Measurements from ENCODE around the gene HTRA3.

The HTRA3 gene

DNA sequence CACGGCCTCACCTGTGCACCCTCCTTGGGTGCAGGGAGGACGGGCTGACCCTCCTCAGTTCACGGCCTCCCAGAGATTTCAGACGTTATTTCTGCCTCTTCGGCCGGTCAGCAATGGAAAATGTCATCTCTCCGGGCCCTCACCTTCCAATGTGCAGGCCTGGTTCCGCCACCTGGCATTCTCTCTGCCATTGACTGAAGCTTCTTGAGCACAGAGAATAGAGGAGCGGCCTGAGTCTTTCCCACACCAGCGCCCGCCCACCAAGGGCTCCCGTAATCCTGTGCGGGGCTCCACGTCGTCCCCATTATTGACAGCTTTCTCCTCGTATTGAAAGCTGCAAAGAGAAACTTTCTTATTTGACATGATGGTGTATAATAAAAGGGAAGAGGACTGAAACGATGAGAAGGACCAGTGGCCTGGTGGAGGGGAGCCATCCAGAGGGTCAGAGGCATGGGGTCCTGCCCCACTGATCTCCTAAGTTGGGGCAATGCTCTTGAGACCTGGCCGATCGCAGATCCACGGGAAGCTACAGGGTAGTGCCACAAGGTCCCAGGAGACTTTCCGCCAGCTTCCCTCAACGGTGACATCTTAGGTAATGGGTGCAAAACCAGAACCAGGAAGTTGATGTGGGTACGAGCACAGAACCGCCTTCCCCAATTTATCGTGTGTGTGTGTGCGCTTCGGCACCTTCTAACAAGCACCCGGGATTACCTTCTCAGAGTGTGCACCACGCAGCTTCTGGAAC lies 20.6 kb downstream of the HTRA3 start:
- Histone ChIP-seq H3K4me1 (ENCODE audit: low read length) (peaks cover 5% of the 10 kb centered on the region; the same call in 1 of the 2 replicates), H3K9me3 (ENCODE audit: insufficient read depth, low read length) (no peaks in the 10 kb centered on the region), H4K20me1 (ENCODE audit: insufficient read depth, low read length) (no peaks in the 10 kb centered on the region), H3K27me3 (ENCODE audit: low read depth, low read length) (no peaks in the 10 kb centered on the region), H3K79me2 (ENCODE audit: low read length) (no peaks in the 10 kb centered on the region), H3K9ac (ENCODE audit: low read length) (no peak overlapping the region), H3K36me3 (replicated peaks; ENCODE audit: low read depth, low read length) (no peaks in the 10 kb centered on the region), H2AFZ (ENCODE audit: low read depth, low read length) (peak overlapping the region; percentile 65; the same call in 1 of the 2 replicates), H3K27ac (ENCODE audit: low read length) (no peak overlapping the region), H3K4me3 (ENCODE audit: low read length) (peak overlapping the region; percentile 42), H3K4me2 (ENCODE audit: low read length) (peak overlapping the region; percentile 62)
- TF ChIP-seq, protein P1, sequence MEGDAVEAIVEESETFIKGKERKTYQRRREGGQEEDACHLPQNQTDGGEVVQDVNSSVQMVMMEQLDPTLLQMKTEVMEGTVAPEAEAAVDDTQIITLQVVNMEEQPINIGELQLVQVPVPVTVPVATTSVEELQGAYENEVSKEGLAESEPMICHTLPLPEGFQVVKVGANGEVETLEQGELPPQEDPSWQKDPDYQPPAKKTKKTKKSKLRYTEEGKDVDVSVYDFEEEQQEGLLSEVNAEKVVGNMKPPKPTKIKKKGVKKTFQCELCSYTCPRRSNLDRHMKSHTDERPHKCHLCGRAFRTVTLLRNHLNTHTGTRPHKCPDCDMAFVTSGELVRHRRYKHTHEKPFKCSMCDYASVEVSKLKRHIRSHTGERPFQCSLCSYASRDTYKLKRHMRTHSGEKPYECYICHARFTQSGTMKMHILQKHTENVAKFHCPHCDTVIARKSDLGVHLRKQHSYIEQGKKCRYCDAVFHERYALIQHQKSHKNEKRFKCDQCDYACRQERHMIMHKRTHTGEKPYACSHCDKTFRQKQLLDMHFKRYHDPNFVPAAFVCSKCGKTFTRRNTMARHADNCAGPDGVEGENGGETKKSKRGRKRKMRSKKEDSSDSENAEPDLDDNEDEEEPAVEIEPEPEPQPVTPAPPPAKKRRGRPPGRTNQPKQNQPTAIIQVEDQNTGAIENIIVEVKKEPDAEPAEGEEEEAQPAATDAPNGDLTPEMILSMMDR (IDR thresholded peaks at IDR 0.05; ENCODE audit: low read depth, low read length) = no peak
- no peak for TF ChIP-seq EZH2phosphoT487 (IDR thresholded peaks at IDR 0.05; ENCODE audit: low read depth)

DNA sequence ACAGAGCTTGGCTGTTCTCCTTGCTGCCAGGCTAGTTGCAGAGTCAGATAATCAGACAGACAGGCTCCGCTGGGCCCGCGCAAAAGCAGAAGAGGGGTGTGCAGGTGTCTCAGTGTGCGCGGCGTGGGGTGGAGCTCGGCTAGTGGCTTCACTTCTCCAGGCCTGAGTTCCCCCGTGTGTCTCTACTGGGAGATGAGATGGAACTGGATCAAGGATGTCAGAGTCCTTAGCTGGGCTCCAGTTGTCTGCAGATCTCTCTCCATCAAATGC lies 21.1 kb downstream of the HTRA3 start:
- H3K79me2 ChIP-seq (ENCODE audit: low read length) = no peaks in the 10 kb centered on the region
- H3K36me3 ChIP-seq (replicated peaks; ENCODE audit: low read depth, low read length) = no peaks in the 10 kb centered on the region
- H3K9ac ChIP-seq (ENCODE audit: low read length) = no peak overlapping the region
- H2AFZ ChIP-seq (ENCODE audit: low read depth, low read length) = peak overlapping the region; percentile 65; the same call in 1 of the 2 replicates
- H3K4me2 ChIP-seq (ENCODE audit: low read length) = peak overlapping the region; percentile 62
- TF ChIP-seq, protein P1 (IDR thresholded peaks at IDR 0.05; ENCODE audit: low read depth, low read length) = no peak
- no peak for TF ChIP-seq EZH2phosphoT487 (IDR thresholded peaks at IDR 0.05; ENCODE audit: low read depth)
- H3K4me1 ChIP-seq (ENCODE audit: low read length) = peaks cover 5% of the 10 kb centered on the region; the same call in 1 of the 2 replicates
- no peak overlapping the region for H3K27ac ChIP-seq (ENCODE audit: low read length)
- no peaks in the 10 kb centered on the region for H3K9me3 ChIP-seq (ENCODE audit: insufficient read depth, low read length)
- H3K27me3 ChIP-seq (ENCODE audit: low read depth, low read length) = no peaks in the 10 kb centered on the region
- H3K4me3 ChIP-seq (ENCODE audit: low read length) = peak overlapping the region; percentile 42
- no peaks in the 10 kb centered on the region for H4K20me1 ChIP-seq (ENCODE audit: insufficient read depth, low read length)

DNA sequence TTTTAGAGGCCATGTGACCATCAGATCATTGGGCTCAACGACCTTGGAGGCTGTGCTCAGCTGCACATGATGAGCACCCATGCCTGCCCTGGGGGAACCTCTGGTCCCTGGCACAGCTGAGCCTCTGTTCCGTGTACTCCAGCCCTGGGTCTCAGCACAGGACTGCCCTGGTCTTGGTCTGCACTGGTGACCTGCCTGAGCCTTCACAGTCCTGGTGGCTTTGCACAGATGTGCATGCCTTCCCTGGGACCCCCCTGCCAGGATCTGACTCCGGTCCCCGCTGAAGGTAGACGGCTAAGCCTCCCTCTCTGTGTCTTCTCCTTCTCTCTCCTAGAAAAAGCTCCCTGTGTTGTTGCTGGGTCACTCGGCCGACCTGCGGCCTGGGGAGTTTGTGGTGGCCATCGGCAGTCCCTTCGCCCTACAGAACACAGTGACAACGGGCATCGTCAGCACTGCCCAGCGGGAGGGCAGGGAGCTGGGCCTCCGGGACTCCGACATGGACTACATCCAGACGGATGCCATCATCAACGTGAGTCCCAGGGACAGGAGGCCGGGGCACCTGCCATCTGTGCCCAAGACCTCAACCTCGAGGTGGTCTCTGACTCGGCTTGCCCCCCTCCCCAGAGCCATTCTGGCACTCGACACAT lies 21.6 kb downstream of the HTRA3 start:
- Histone ChIP-seq H2AFZ (ENCODE audit: low read depth, low read length) (no peak overlapping the region), H3K27ac (ENCODE audit: low read length) (no peak overlapping the region), H4K20me1 (ENCODE audit: insufficient read depth, low read length) (no peaks in the 10 kb centered on the region), H3K4me2 (ENCODE audit: low read length) (peak overlapping the region; percentile 62), H3K79me2 (ENCODE audit: low read length) (no peaks in the 10 kb centered on the region), H3K27me3 (ENCODE audit: low read depth, low read length) (no peaks in the 10 kb centered on the region), H3K4me1 (ENCODE audit: low read length) (peaks cover 5% of the 10 kb centered on the region; the same call in 1 of the 2 replicates), H3K9ac (ENCODE audit: low read length) (no peak overlapping the region), H3K9me3 (ENCODE audit: insufficient read depth, low read length) (no peaks in the 10 kb centered on the region), H3K36me3 (replicated peaks; ENCODE audit: low read depth, low read length) (no peaks in the 10 kb centered on the region), H3K4me3 (ENCODE audit: low read length) (no peak overlapping the region)
- no peak for TF ChIP-seq EZH2phosphoT487 (IDR thresholded peaks at IDR 0.05; ENCODE audit: low read depth)
- TF ChIP-seq, protein P1 (IDR thresholded peaks at IDR 0.05; ENCODE audit: low read depth, low read length) = no peak

DNA sequence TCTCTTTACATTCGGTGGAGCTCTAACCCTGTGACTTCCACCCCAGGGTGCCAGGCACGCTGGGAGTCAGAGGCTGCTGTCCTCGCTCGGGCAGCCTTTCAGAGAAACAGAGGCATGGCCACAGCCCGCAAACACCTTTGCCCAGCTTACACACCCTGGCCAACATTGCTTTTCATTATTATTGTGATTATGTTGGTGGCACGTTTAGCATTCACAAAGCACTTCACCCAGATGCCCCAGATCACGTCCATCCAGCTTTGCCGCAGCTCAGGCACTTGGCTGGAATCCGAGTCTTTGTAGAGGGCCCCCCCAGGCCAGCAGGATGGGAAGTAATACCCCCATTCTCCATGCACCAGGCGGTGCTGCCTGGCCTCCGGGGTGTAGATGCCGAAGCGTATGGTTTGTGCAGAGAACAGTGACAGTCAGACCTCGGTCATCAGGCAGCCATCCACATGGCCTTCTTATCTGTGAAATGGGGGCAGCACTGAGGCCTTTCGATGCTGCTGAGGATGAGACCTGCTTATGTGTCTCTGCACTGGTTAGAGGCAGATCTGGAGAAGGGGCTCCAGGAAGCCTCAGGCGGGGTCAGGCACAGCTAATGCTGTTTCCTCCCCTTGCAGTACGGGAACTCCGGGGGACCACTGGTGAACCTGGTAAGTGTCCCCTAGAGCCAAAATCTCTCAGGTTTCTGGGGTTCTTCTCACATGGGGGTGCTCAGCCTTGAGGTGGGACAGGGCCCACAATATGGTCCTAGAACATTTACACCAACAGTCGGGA lies 22.3 kb downstream of the HTRA3 start:
- Histone ChIP-seq H2AFZ (ENCODE audit: low read depth, low read length) (no peak overlapping the region), H3K79me2 (ENCODE audit: low read length) (no peaks in the 10 kb centered on the region), H3K4me1 (ENCODE audit: low read length) (peaks cover 5% of the 10 kb centered on the region; the same call in 1 of the 2 replicates), H3K27me3 (ENCODE audit: low read depth, low read length) (no peaks in the 10 kb centered on the region), H4K20me1 (ENCODE audit: insufficient read depth, low read length) (no peaks in the 10 kb centered on the region), H3K27ac (ENCODE audit: low read length) (no peak overlapping the region), H3K36me3 (replicated peaks; ENCODE audit: low read depth, low read length) (no peaks in the 10 kb centered on the region), H3K4me2 (ENCODE audit: low read length) (no peak overlapping the region), H3K9me3 (ENCODE audit: insufficient read depth, low read length) (no peaks in the 10 kb centered on the region), H3K9ac (ENCODE audit: low read length) (no peak overlapping the region), H3K4me3 (ENCODE audit: low read length) (no peak overlapping the region)
- no peak for TF ChIP-seq EZH2phosphoT487 (IDR thresholded peaks at IDR 0.05; ENCODE audit: low read depth)
- TF ChIP-seq, protein P1 (IDR thresholded peaks at IDR 0.05; ENCODE audit: low read depth, low read length) = no peak
